Stimulated activated CD4-positive, alpha-beta T cell treated with anti-CD3 and anti-CD28 coated beads, Interleukin-15, amount 100 ng/mL, for 1 hour (primary cell): ENCODE data around the gene CCNE1.
"Not testable (repeated sequence)": the region's sequence is repeated elsewhere in the genome, so short reads cannot be mapped to it uniquely, and the experiment has no call there.

Experiments used
- DNase-seq, 2 donors: peaks; one replicate each; pipeline ENCODE4 v3.0.0-alpha.2; 2020; ENCODE audit warnings: low read depth in 1 of 2, low spot score in 1 of 2

Gene CCNE1

DNA sequence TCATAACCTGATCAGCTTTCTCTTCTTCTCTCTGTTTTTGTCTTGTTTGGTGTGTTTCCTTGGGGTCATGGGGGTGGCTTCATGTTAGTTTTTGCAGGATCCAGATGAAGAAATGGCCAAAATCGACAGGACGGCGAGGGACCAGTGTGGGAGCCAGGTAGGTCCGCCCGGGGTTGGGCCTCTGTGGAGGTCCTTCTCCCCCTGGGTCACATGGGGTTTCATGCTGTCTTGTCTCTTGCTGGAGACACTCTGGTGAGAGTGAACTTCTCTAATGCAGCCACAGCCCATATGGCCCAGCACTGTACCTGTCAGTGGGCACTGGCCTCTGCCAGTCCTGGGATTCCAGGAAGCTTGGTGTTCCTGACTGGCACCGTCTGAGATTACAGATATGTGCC, 1.1 kb downstream of the CCNE1 start:
- DNase-seq, result no peak

DNA sequence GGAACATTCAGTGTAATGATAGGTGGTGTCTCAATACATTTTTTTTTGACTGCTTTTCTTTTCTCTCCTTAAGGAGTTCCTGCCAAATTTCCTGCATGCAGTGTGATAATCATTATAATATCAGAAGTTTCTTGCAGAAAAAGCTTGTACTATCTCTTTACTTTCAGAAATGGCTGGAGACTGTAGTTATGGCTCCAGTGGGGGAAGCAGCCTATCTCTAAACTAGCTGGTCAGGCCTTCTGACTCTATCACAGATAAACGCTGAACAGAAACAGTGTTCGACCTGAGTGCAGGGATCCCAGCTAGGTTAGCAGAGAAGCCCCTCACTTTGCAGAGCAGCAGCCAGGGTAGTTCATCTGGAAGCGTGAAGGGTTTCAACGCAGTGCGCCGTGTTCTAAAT, 1.9 kb downstream of the CCNE1 start:
- no peak for DNase-seq

GRCh38 chr19:29815231-29815630, 3.4 kb downstream of the CCNE1 start:
- DNase-seq, result no peak

DNA sequence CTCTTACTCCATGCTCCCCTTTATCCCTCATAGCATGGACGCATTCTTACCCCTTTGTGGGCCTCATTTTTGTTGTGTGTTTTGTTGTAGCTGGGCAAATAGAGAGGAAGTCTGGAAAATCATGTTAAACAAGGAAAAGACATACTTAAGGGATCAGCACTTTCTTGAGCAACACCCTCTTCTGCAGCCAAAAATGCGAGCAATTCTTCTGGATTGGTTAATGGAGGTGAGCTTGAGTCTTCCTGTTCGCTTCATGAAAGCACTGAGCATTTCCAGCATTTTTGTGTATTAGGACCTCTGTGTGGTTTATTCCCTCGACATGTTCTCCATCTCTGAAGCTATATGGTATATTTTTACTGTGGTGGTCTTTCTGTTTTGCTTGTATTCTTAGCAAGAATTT, 5.5 kb downstream of the CCNE1 start:
- DNase-seq, result no peak

DNA sequence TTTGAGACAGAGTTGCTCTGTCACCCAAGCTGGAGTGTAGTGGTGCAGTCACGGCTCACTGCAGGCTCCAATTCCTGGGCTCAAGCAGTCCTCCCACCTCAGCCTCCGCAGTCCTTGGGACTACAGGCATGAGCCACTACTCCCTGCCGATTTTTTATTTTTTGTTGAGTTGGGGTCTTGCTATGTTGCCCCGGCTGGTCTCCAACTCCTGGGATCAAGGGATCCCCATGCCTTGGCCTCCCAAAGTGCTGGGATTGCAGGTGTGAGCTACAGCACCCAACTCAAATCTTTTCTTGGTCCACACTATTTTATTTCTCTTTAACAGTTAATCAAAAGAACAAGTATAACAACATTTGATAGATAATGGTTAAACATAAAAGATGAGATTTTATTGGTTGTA, 7.5 kb downstream of the CCNE1 start:
- no peak for DNase-seq

DNA sequence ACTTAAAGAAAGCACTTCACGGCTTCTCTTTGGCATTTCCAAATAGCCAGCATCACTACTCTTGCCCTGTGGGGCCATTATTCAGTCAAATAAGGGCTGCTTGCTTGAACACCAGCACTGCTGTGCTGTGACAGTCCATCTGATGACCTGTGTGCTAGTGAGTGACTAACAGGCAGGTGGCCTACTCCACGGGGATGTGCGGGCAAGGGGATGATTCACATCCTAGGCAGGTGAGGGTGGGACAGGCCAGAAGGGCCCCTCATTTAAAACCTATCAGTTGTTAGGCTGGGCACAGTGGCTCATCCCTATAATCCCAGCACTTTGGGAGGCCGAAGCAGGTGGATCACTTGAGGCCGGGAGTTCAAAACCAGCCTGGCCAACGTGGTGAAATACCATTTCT, 8.2 kb downstream of the CCNE1 start:
- no peak for DNase-seq

DNA sequence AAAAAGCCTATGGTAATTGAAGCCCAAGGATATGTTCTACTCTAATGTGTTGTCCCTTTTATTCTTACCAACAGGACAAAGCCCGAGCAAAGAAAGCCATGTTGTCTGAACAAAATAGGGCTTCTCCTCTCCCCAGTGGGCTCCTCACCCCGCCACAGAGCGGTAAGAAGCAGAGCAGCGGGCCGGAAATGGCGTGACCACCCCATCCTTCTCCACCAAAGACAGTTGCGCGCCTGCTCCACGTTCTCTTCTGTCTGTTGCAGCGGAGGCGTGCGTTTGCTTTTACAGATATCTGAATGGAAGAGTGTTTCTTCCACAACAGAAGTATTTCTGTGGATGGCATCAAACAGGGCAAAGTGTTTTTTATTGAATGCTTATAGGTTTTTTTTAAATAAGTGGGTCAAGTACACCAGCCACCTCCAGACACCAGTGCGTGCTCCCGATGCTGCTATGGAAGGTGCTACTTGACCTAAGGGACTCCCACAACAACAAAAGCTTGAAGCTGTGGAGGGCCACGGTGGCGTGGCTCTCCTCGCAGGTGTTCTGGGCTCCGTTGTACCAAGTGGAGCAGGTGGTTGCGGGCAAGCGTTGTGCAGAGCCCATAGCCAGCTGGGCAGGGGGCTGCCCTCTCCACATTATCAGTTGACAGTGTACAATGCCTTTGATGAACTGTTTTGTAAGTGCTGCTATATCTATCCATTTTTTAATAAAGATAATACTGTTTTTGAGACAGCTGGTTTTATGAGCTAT, 12.0 kb downstream of the CCNE1 start:
- no peak for DNase-seq

- DNase-seq, result not testable (repeated sequence)
Measured at GRCh38 chr19:29825263-29825662, 13.5 kb downstream of the CCNE1 start.

GRCh38 chr19:29831041-29831548, 19.3 kb downstream of the CCNE1 start:
- DNase-seq, result peak; percentile 36 to 40

- no peak for DNase-seq
Measured at GRCh38 chr19:29831686-29832085, 19.9 kb downstream of the CCNE1 start.

DNA sequence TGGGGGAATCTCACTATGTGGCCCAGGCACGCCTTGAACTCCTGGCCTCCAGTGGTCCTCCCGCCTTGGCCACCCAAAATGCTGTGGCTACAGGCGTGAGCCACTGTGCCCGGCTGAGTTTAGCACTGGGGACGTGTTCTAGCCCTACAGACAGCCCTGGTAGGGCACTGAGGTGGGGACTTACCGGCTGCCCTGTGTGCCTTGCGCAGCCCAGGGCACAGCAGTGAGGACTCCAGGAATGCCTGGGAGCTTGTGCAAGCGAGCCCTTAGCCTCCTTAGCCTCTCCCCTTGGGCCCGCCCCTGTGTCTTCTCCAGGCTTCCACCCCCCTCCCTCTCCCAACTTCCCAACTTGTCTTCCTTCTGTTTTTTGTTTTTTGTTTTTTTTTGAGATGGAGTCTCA, 21.0 kb downstream of the CCNE1 start:
- no peak for DNase-seq

DNA sequence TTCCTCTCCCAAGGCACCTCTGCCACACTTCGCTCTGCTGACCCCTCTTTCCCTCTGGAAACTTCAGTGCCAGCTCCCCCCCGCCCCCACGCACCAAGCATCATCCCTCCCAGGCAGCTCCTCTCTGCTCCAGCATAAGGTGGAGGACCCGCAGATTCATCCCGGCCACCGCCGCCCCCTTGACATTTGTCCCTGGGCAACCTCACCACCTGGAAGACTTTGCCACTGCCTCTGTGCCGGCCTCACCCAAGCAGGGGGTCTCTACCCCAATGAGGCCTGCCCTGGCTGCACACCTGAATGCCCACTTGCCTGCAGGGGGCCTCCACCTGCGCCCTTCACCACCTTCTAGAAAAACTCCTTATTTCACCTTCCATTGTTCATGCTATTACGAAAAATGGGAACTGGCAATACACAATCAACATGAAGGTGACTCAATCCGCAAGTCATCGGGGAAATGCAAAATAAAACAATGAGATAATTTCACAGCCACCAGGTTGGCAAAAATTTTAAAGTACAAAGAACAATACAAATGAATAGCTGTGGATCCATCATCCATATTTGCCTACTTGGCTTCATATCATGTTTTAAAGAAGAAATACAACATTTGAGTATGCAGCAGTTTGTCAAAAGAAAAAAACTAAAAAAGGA, 21.9 kb downstream of the CCNE1 start:
- no peak for DNase-seq

GRCh38 chr19:29834991-29835846, 23.4 kb downstream of the CCNE1 start:
- no peak for DNase-seq

- DNase-seq, result no peak
Measured at GRCh38 chr19:29836409-29836825, 24.6 kb downstream of the CCNE1 start.

GRCh38 chr19:29837448-29837981, 25.7 kb downstream of the CCNE1 start:
- peak in 1 of 2 donors; percentile 40 for DNase-seq

GRCh38 chr19:29837996-29838395, 26.2 kb downstream of the CCNE1 start:
- no peak for DNase-seq

GRCh38 chr19:29840066-29840950, 28.5 kb downstream of the CCNE1 start:
- DNase-seq, result no peak

DNA sequence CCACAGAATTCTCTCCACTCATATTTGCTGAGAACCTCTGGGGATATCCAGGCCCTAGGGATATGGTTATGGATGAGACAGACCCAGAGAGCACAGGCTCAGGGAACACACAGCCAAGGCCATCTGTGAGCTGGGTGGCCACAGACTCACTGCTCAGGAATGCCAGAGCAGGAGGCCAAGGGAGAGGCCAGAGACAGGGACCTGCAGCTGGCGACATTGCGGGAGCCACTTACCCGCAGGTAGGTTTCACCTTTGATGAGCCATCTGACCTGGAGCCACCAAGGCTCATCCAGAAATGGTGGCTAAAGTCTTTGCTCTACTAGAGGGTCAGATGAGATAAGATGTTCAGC, 29.4 kb downstream of the CCNE1 start:
- DNase-seq, result no peak

GRCh38 chr19:29841559-29842367, 30.0 kb downstream of the CCNE1 start:
- no peak for DNase-seq
